Spleen (tissue), 7 donors: ENCODE results near the gene SYNRG.

Experiments used
- POLR2A ChIP-seq, 3 donors: fragments of 450-650 bp; IDR thresholded peaks; one replicate each; pipeline ENCODE4 v1.5.1; 2017; ENCODE audit warnings: antibody characterized with exemption in 3 of 3, mild to moderate bottlenecking in 1 of 3
- POLR2AphosphoS5 ChIP-seq, 3 donors: sonication (generic); formaldehyde crosslinking; IDR thresholded peaks; one replicate each; pipeline ENCODE4 v1.5.1; 2017; ENCODE audit warnings: antibody characterized with exemption in 3 of 3
- TF ChIP-seq, protein P1 (sequence below), 11 experiments: fragments of 200-600 bp in 7 of 11; fragments of 450-650 bp in 4 of 11; sonication (generic) in 4 of 11; IDR thresholded peaks in 8 of 11; conservative IDR thresholded peaks in 3 of 11; 1 replicate in 7 of 11; 2 replicates in 4 of 11; pipeline versions ENCODE4 v1.4.0 to v1.8.0; 2016 to 2021; ENCODE audit warnings: antibody characterized with exemption in 11 of 11, inconsistent platforms in 4 of 11, mild to moderate bottlenecking in 1 of 11
- donor health status: DM: no; HTN: no; CAD: no; lungs with moderate emphysema.
- donor health status: DM: no; HTN: no; CAD: no.
- donor health status: DM: no; HTN: no; CAD: no.

- TF ChIP-seq POLR2A (IDR thresholded peaks at IDR 0.05) (no peak), POLR2AphosphoS5 (IDR thresholded peaks at IDR 0.05) (no peak)
- TF ChIP-seq, protein P1, sequence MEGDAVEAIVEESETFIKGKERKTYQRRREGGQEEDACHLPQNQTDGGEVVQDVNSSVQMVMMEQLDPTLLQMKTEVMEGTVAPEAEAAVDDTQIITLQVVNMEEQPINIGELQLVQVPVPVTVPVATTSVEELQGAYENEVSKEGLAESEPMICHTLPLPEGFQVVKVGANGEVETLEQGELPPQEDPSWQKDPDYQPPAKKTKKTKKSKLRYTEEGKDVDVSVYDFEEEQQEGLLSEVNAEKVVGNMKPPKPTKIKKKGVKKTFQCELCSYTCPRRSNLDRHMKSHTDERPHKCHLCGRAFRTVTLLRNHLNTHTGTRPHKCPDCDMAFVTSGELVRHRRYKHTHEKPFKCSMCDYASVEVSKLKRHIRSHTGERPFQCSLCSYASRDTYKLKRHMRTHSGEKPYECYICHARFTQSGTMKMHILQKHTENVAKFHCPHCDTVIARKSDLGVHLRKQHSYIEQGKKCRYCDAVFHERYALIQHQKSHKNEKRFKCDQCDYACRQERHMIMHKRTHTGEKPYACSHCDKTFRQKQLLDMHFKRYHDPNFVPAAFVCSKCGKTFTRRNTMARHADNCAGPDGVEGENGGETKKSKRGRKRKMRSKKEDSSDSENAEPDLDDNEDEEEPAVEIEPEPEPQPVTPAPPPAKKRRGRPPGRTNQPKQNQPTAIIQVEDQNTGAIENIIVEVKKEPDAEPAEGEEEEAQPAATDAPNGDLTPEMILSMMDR (IDR thresholded peaks at IDR 0.05 in 8 of 11, conservative IDR thresholded peaks at IDR 0.05 in 3 of 11), result no peak
These were observed 57.4 kb downstream of the SYNRG start for GRCh38 chr17:37551788-37552187.
